Stimulated activated CD8-positive, alpha-beta memory T cell treated with anti-CD3 and anti-CD28 coated beads, Interleukin-4, amount 100 ng/mL, for 24 hours (primary cell): Measurements from ENCODE around the gene PGS1.
"Not testable (repeated sequence)": the region's sequence is repeated elsewhere in the genome, so short reads cannot be mapped to it uniquely, and the experiment has no call there.

Experiments
- DNase-seq: peaks from one replicate; pipeline ENCODE4 v3.0.0-alpha.2; 2020; ENCODE audit warnings: low read depth

PGS1 gene

GRCh38 chr17:78448356-78448993, 70.0 kb downstream of the PGS1 start:
- DNase-seq, result no peak

- DNase-seq, result no peak
Observed at GRCh38 chr17:78449983-78450595, 71.6 kb downstream of the PGS1 start.

GRCh38 chr17:78450696-78451345, 72.4 kb downstream of the PGS1 start:
- no peak for DNase-seq

- DNase-seq, result no peak
Observed at GRCh38 chr17:78451753-78452152, 73.3 kb downstream of the PGS1 start.

GRCh38 chr17:78454346-78454745, 75.9 kb downstream of the PGS1 start:
- no peak for DNase-seq

- DNase-seq, result no peak
Observed at GRCh38 chr17:78458091-78458490, 79.6 kb downstream of the PGS1 start.

- no peak for DNase-seq
Observed at GRCh38 chr17:78458736-78459335, 80.4 kb downstream of the PGS1 start.

GRCh38 chr17:78459696-78460095, 81.2 kb downstream of the PGS1 start:
- no peak for DNase-seq

- DNase-seq, result no peak
Observed at GRCh38 chr17:78460176-78460675, 81.8 kb downstream of the PGS1 start.

- DNase-seq, result no peak
Observed at GRCh38 chr17:78460951-78461798, 82.7 kb downstream of the PGS1 start.

GRCh38 chr17:78461799-78462053, 83.3 kb downstream of the PGS1 start:
- DNase-seq, result no peak

GRCh38 chr17:78462148-78462547, 83.7 kb downstream of the PGS1 start:
- DNase-seq, result no peak

GRCh38 chr17:78466109-78466785, 87.8 kb downstream of the PGS1 start:
- not testable (repeated sequence) for DNase-seq

- no peak for DNase-seq
Observed at GRCh38 chr17:78466786-78467715, 88.6 kb downstream of the PGS1 start.

GRCh38 chr17:78468366-78468765, 89.9 kb downstream of the PGS1 start:
- DNase-seq, result no peak

- DNase-seq, result no peak
Observed at GRCh38 chr17:78469443-78469842, 91.0 kb downstream of the PGS1 start.

- no peak for DNase-seq
Observed at GRCh38 chr17:78471635-78472034, 93.2 kb downstream of the PGS1 start.

- DNase-seq, result no peak
Observed at GRCh38 chr17:78472035-78472905, 93.8 kb downstream of the PGS1 start.

GRCh38 chr17:78473951-78474613, 95.6 kb downstream of the PGS1 start:
- no peak for DNase-seq
